HCT116 (cell line): Measurements from ENCODE around the gene SGSH. TPM values are rescaled to one million over a fixed set of nuclear protein-coding genes. Genes with fewer than 3 reads are reported as not detected.
A peak's percentile ranks its signal among the peaks of the same experiment; 100 is the strongest.

ENCODE experiments used
- ATAC-seq: fragments of 200-7000 bp; cut with Tn5 transposase; 2 replicates; pipeline ENCODE4 v1.9.1; 2020; ENCODE audit warnings: mild to moderate bottlenecking, moderate library complexity
- BruUV-seq: library from RNA; stranded (reverse); fragments of 400-500 nt; replicated peaks from 2 replicates; lab custom pipeline; 2021; lab: Mats Ljungman, UMichigan
- CTCF ChIA-PET: fragments of 300-600 bp; sonication (Branson Sonifier 250); formaldehyde crosslinking; loops from one replicate; lab custom pipeline; 2021; ENCODE audit warnings: antibody characterized with exemption; lab: Charles Lee
- POLR2A ChIA-PET: fragments of 300-600, 350-600 bp; sonication (Branson Sonifier 250); formaldehyde crosslinking; loops from one replicate; lab custom pipeline; 2021; ENCODE audit warnings: antibody characterized with exemption; lab: Charles Lee
- RAD21 ChIA-PET, 2 experiments: fragments of 300-600 bp; sonication (Branson Sonifier 250); formaldehyde crosslinking; loops; one replicate each; lab custom pipeline; 2023; ENCODE audit warnings: low total read pairs in 2 of 2; ENCODE audit not compliant: uncharacterized antibody in 2 of 2, unreplicated experiment in 2 of 2, low non-redundant PET in 1 of 2; lab: Charles Lee
- DNase-seq: peaks from one replicate; pipeline ENCODE4 v3.0.0-alpha.2; 2010; ENCODE audit warnings: low read depth, low spot score
- H2AFZ ChIP-seq: fragments of 200-600 bp; shearing (Covaris generic), sonication (generic); 2 replicates; pipeline ENCODE4 v1.6.1; 2017; ENCODE audit warnings: low read depth, mixed run types, mixed read lengths, antibody characterized with exemption, low read length; ENCODE audit not compliant: poor library complexity, severe bottlenecking
- H3K27ac ChIP-seq: 2 replicates; pipeline ENCODE4 v1.5.1; 2012; ENCODE audit warnings: low read depth, low read length
- H3K27me3 ChIP-seq: fragments of 200-600 bp; sonication (generic); 2 replicates; pipeline ENCODE4 v1.6.1; 2016; ENCODE audit warnings: mixed run types, low read length, mixed read lengths; ENCODE audit not compliant: insufficient read depth
- H3K36me3 ChIP-seq, 2 experiments: fragments of 200-500 bp in 1 of 2; fragments of 200-600 bp in 1 of 2; sonication (Bioruptor generic) in 1 of 2; sonication (generic) in 1 of 2; 2 replicates each; pipeline versions ENCODE4 v1.5.1 to v1.6.1; 2014 to 2016; ENCODE audit warnings: low read length in 2 of 2, inconsistent platforms in 1 of 2, mixed read lengths in 1 of 2, mixed run types in 1 of 2; ENCODE audit not compliant: insufficient read depth in 2 of 2, control insufficient read depth in 1 of 2
- H3K4me1 ChIP-seq, 2 experiments: fragments of 200-600 bp in 1 of 2; sonication (generic) in 1 of 2; 2 replicates each; pipeline versions ENCODE4 v1.5.1 to v1.6.1; 2012 to 2017; ENCODE audit warnings: low read length in 2 of 2, inconsistent platforms in 1 of 2, mild to moderate bottlenecking in 1 of 2, mixed read lengths in 1 of 2, mixed run types in 1 of 2, moderate library complexity in 1 of 2; ENCODE audit not compliant: insufficient read depth in 2 of 2, control insufficient read depth in 1 of 2
- H3K4me2 ChIP-seq: fragments of 200-600 bp; sonication (generic); 2 replicates; pipeline ENCODE4 v1.6.1; 2017; ENCODE audit warnings: mixed run types, low read length, mixed read lengths
- H3K4me3 ChIP-seq, 2 experiments: fragments of 200-600 bp in 1 of 2; sonication (generic) in 1 of 2; replicated peaks in 1 of 2; 2 replicates each; pipeline ENCODE4 v1.5.1; 2011 to 2016; ENCODE audit warnings: low read length in 2 of 2, control low read depth in 1 of 2, low read depth in 1 of 2, mild to moderate bottlenecking in 1 of 2, mixed read lengths in 1 of 2, mixed run types in 1 of 2
- H3K79me2 ChIP-seq: fragments of 200-600 bp; sonication (generic); 2 replicates; pipeline ENCODE4 v1.6.1; 2017; ENCODE audit warnings: mild to moderate bottlenecking, mixed run types, low read length, moderate library complexity, mixed read lengths; ENCODE audit not compliant: insufficient read depth
- H3K9ac ChIP-seq: fragments of 200-600 bp; sonication (generic); 2 replicates; pipeline ENCODE4 v1.6.1; 2016; ENCODE audit warnings: low read length, mixed read lengths
- H3K9me2 ChIP-seq: fragments of 200-600 bp; sonication (generic), shearing (Covaris generic); 2 replicates; pipeline ENCODE4 v1.6.1; 2017; ENCODE audit warnings: mixed run types, mild to moderate bottlenecking, moderate library complexity; ENCODE audit not compliant: insufficient read depth
- H3K9me3 ChIP-seq, 2 experiments: fragments of 200-500 bp in 1 of 2; fragments of 200-600 bp in 1 of 2; sonication (Bioruptor generic) in 1 of 2; sonication (generic) in 1 of 2; 2 replicates each; pipeline ENCODE4 v1.6.1; 2014 to 2017; ENCODE audit warnings: low read length in 2 of 2, mixed read lengths in 2 of 2, inconsistent platforms in 1 of 2, low read depth in 1 of 2, mild to moderate bottlenecking in 1 of 2, mixed run types in 1 of 2, moderate library complexity in 1 of 2; ENCODE audit not compliant: control insufficient read depth in 1 of 2, insufficient read depth in 1 of 2
- H4K20me1 ChIP-seq: fragments of 200-600 bp; sonication (generic), shearing (Covaris generic); 2 replicates; pipeline ENCODE4 v1.6.1; 2017; ENCODE audit warnings: mixed run types, mild to moderate bottlenecking, moderate library complexity; ENCODE audit not compliant: insufficient read depth
- CBX3 ChIP-seq: IDR thresholded peaks from 2 replicates; pipeline ENCODE4 v1.6.1; 2012; ENCODE audit warnings: low read depth
- CTCF ChIP-seq, 3 experiments: fragments of 200-600 bp in 1 of 3; sonication (generic) in 1 of 3; IDR thresholded peaks in 2 of 3; conservative IDR thresholded peaks in 1 of 3; 2 replicates each; pipeline ENCODE4 v1.5.1; 2012 to 2017; ENCODE audit warnings: low read depth in 2 of 3, low read length in 2 of 3, antibody characterized with exemption in 1 of 3, borderline replicate concordance in 1 of 3, control low read depth in 1 of 3, mild to moderate bottlenecking in 1 of 3, mixed read lengths in 1 of 3, mixed run types in 1 of 3, moderate library complexity in 1 of 3; ENCODE audit not compliant: insufficient read depth in 1 of 3
- EGR1 ChIP-seq: IDR thresholded peaks from 2 replicates; pipeline ENCODE4 v1.6.1; 2012; ENCODE audit warnings: low read depth
- ELF1 ChIP-seq: IDR thresholded peaks from 2 replicates; pipeline ENCODE4 v1.6.1; 2012; ENCODE audit warnings: low read depth, borderline replicate concordance
- EZH2 ChIP-seq: fragments of 200-600 bp; sonication (generic); IDR thresholded peaks from 2 replicates; pipeline ENCODE4 v1.6.1; 2017; ENCODE audit warnings: antibody characterized with exemption, mixed run types
- EZH2phosphoT487 ChIP-seq: fragments of 200-600 bp; IDR thresholded peaks from 2 replicates; pipeline ENCODE4 v1.6.1; 2018; ENCODE audit warnings: antibody characterized with exemption, borderline replicate concordance
- REST ChIP-seq: IDR thresholded peaks from 2 replicates; pipeline ENCODE4 v1.6.1; 2012; ENCODE audit warnings: low read depth
- SIN3A ChIP-seq: IDR thresholded peaks from 2 replicates; pipeline ENCODE4 v1.6.1; 2012; ENCODE audit warnings: low read depth
- ZBTB33 ChIP-seq: IDR thresholded peaks from 2 replicates; pipeline ENCODE4 v1.6.1; 2011; ENCODE audit warnings: mild to moderate bottlenecking, low read length, moderate library complexity; ENCODE audit not compliant: insufficient replicate concordance; ENCODE audit errors: extremely low read depth
- ZFX ChIP-seq: fragments of 450-650 bp; IDR thresholded peaks from 2 replicates; pipeline ENCODE4 v1.6.1; 2017
- intact Hi-C: fragments of 100-400 bp; cut with micrococcal nuclease; formaldehyde crosslinking; loops from 2 replicates; pipeline ENCODE4 v1.10.0; 2022
- total RNA-seq: library from RNA; stranded (reverse); gene quantifications from one replicate; pipeline ENCODE4 v1.2.1, GENCODE V29; 2021; ENCODE audit not compliant: unreplicated experiment
- TF ChIP-seq, protein P1 (sequence below): IDR thresholded peaks from 2 replicates; pipeline ENCODE4 v1.6.1; 2012

SGSH gene
- total RNA-seq, 1 experiment from 2014 or later, result 34.4 TPM

- no peaks in the 10 kb centered on the region for H4K20me1 ChIP-seq
- TF ChIP-seq CTCF (IDR thresholded peaks at IDR 0.05 in 2 of 3, conservative IDR thresholded peaks at IDR 0.05 in 1 of 3; ENCODE audit: borderline replicate concordance in 1 of 3, insufficient read depth in 1 of 3, low read depth in 2 of 3, low read length in 2 of 3) (no peak), ZFX (peak; percentile 1; the same call in 1 of the 2 replicates)
- TF ChIP-seq, all 23 proteins: peak for 1
- H3K9me3 ChIP-seq, result no peaks in the 10 kb centered on the region
- no TSS peak for BruUV-seq
- H3K4me2 ChIP-seq, result peak overlapping the region; percentile 98
- H3K27ac ChIP-seq, result peak overlapping the region; percentile 75
- H3K9me2 ChIP-seq, result no peaks in the 10 kb centered on the region
- ChIA-PET CTCF (interaction anchor here (1.1 kb wide), 1 partner anchor 119 kb away, joined by 3 read pairs; the partner anchor contains the start of gene GAA), RAD21 (no interaction called here), POLR2A (interaction anchor here (0.6 to 1.0 kb wide), 3 partner anchors 18 to 70 kb away, joined by 3 read pairs; no protein-coding TSS in a partner anchor)
- peak overlapping the region; percentile 88 to 97 for H3K4me3 ChIP-seq
- H3K36me3 ChIP-seq, result peaks cover 0 to 16% of the 10 kb centered on the region in 2 experiments; a peak in 1 of 4 replicates
- ATAC-seq, result peak; percentile 51
- no peaks in the 10 kb centered on the region for H3K27me3 ChIP-seq
- peaks cover 17% of the 10 kb centered on the region for H3K79me2 ChIP-seq
- no peak for DNase-seq
- no peak overlapping the region for H2AFZ ChIP-seq
- peak overlapping the region; percentile 93 for H3K9ac ChIP-seq
- peaks cover 8 to 15% of the 10 kb centered on the region in 2 experiments; a peak in 3 of 4 replicates for H3K4me1 ChIP-seq
- intact Hi-C loops, result no loop called here
Observed at GRCh38 chr17:80220736-80221215, 643 bp upstream of the SGSH start.

DNA sequence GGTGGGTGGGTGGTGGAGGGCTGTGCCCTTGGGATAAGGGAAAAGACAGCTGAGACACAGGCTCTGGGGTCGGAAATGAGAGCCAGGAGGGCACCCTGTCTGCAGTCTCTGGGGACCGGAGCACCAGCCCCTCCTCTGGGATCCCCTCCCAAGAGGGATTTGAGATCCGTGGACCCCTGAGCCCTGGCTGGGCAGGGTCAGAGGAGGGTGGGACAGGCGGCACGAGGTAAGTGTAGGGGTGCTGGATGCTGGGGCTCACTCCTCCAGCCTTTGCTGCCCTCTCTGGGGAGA, 425 bp downstream of the SGSH start:
- no TSS peak for BruUV-seq
- POLR2A ChIA-PET, result interaction anchor here (0.9 to 1.0 kb wide), 2 partner anchors 16 to 69 kb away, joined by 3 read pairs; no protein-coding TSS in a partner anchor

More for the DNA sequence above, 425 bp downstream of the SGSH start:
- Histone ChIP-seq H3K36me3 (peaks cover 0 to 16% of the 10 kb centered on the region in 2 experiments; a peak in 1 of 4 replicates), H3K27me3 (no peaks in the 10 kb centered on the region), H3K79me2 (peaks cover 17% of the 10 kb centered on the region), H3K4me1 (peaks cover 8 to 15% of the 10 kb centered on the region in 2 experiments; a peak in 3 of 4 replicates), H2AFZ (no peak overlapping the region), H3K27ac (peak overlapping the region; percentile 75), H3K9me3 (no peaks in the 10 kb centered on the region), H3K4me3 (peak overlapping the region; percentile 88 to 97), H3K9ac (peak overlapping the region; percentile 93), H4K20me1 (no peaks in the 10 kb centered on the region), H3K4me2 (peak overlapping the region; percentile 98), H3K9me2 (no peaks in the 10 kb centered on the region)
- DNase-seq, result no peak
- RAD21 ChIA-PET, result no interaction called here
- no peak for ATAC-seq
- TF ChIP-seq ZBTB33 (no peak), CBX3 (no peak), EZH2phosphoT487 (no peak), SIN3A (no peak), ELF1 (no peak), EGR1 (no peak), REST (no peak), EZH2 (no peak)
- TF ChIP-seq, protein P1, sequence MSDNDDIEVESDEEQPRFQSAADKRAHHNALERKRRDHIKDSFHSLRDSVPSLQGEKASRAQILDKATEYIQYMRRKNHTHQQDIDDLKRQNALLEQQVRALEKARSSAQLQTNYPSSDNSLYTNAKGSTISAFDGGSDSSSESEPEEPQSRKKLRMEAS, result no peak
- intact Hi-C loops, result no loop called here
- CTCF ChIA-PET, result interaction anchor here (1.1 kb wide), 1 partner anchor 118 kb away, joined by 3 read pairs; the partner anchor contains the start of gene GAA
